Measurements from ENCODE around the gene DCLK2.

The DCLK2 gene

GRCh38 chr4:150280975-150281374 is 202.7 kb downstream of the DCLK2 start:
- DNase-seq = no peak

- DNase-seq = no peak
Measured at GRCh38 chr4:150283689-150284088, 205.4 kb downstream of the DCLK2 start.

- no peak for DNase-seq
Measured at GRCh38 chr4:150286656-150287055, 208.4 kb downstream of the DCLK2 start.

- DNase-seq = no peak
Measured at GRCh38 chr4:150289198-150289597, 211.0 kb downstream of the DCLK2 start.

- DNase-seq = no peak
Measured at GRCh38 chr4:150289881-150290280, 211.6 kb downstream of the DCLK2 start.

GRCh38 chr4:150297861-150298474 is 219.7 kb downstream of the DCLK2 start:
- DNase-seq = peak; percentile 6

- DNase-seq = no peak
Measured at GRCh38 chr4:150299816-150300215, 221.6 kb downstream of the DCLK2 start.

- no peak for DNase-seq
Measured at GRCh38 chr4:150302553-150302952, 224.3 kb downstream of the DCLK2 start.

- no peak for DNase-seq
Measured at GRCh38 chr4:150305995-150306394, 227.8 kb downstream of the DCLK2 start.

- DNase-seq = no peak
Measured at GRCh38 chr4:150306719-150307118, 228.5 kb downstream of the DCLK2 start.
